Psoas muscle (tissue), 8 donors: ENCODE results near the gene ESYT1. TPM values are rescaled to one million over a fixed set of nuclear protein-coding genes. Genes with fewer than 3 reads are reported as not detected.

Experiments
- ATAC-seq, 4 donors: fragments of 200-7000 bp; cut with Tn5 transposase; one replicate each; pipeline ENCODE4 v1.9.1; 2020; ENCODE audit warnings: moderate library complexity in 3 of 4, mild to moderate bottlenecking in 2 of 4
- DNase-seq, 2 donors: peaks; one replicate each; pipeline ENCODE4 v3.0.0-alpha.2; 2020
- H3K27ac ChIP-seq: fragments of 200-600 bp; one replicate; pipeline ENCODE4 v1.8.0; 2022
- H3K27me3 ChIP-seq, 3 donors: fragments of 200-600 bp in 1 of 3; one replicate each; pipeline versions ENCODE4 v1.6.1 to v1.8.0; 2013 to 2022; ENCODE audit warnings: low read length in 2 of 3, mild to moderate bottlenecking in 2 of 3, moderate library complexity in 1 of 3; ENCODE audit not compliant: insufficient read depth in 3 of 3
- H3K36me3 ChIP-seq, 2 donors: fragments of 200-600 bp in 1 of 2; one replicate each; pipeline versions ENCODE4 v1.6.1 to v1.8.0; 2013 to 2022; ENCODE audit warnings: low read depth in 1 of 2, mild to moderate bottlenecking in 1 of 2, moderate library complexity in 1 of 2; ENCODE audit not compliant: insufficient read depth in 1 of 2
- H3K4me1 ChIP-seq: fragments of 200-600 bp; one replicate; pipeline ENCODE4 v1.8.0; 2022
- H3K4me3 ChIP-seq: fragments of 200-600 bp; one replicate; pipeline ENCODE4 v1.8.0; 2022; ENCODE audit warnings: mild to moderate bottlenecking
- H3K9me3 ChIP-seq: fragments of 200-600 bp; one replicate; pipeline ENCODE4 v1.8.0; 2022
- CTCF ChIP-seq: fragments of 200-600 bp; IDR thresholded peaks from one replicate; pipeline ENCODE4 v1.8.0; 2022; ENCODE audit warnings: antibody characterized with exemption
- WGBS, 3 donors: extraction: QIAGEN DNeasy Blood & Tissue Kit; methylation state at CpG; one replicate each; pipeline versions ENCODE4 v1.1.6 to v1.1.7; 2013; 5-methylcytosine and 5-hydroxymethylcytosine counted together
- intact Hi-C, 2 donors: fragments of 100-400 bp; cut with DNase I; formaldehyde crosslinking; loops; one replicate each; pipeline versions ENCODE4 v1.11.0 to v1.14.2; 2022
- polyA plus RNA-seq, 3 donors: library from polyadenylated mRNA; stranded (reverse); fragments of 200-250 nt; gene quantifications; one replicate each; pipeline ENCODE4 v1.2.3, GENCODE V29; 2013
- total RNA-seq, 4 donors: library from RNA; stranded (reverse); fragmentation: NEBNext Ultra II Directional in 2 of 4; extraction: Animal tissue kit (Norgen Biotek cat#: 25700) in 2 of 4; gene quantifications; one replicate each; pipeline versions ENCODE4 v1.2.1 to v1.2.4, GENCODE V29; 2021 to 2023
- donor health status: healthy with polysubstance abuse.
- donor health status: DM: no; HTN: no; CAD: no; lungs with moderate emphysema.
- donor health status: Bipolar disorder and iron deficiency.
- donor health status: healthy.
- donor health status: DM: yes; HTN: yes; CAD: no.
- donor health status: DM: no; HTN: no; CAD: no.
- donor health status: DM: no; HTN: no; CAD: no.
- donor health status: DM: yes; HTN: yes; CAD: no.

Gene ESYT1
- total and polyA plus RNA-seq, 7 donors: 20.2 to 57.4 (median 40.6) TPM

- no peak for ATAC-seq
- Histone ChIP-seq H3K9me3 (no peaks in the 10 kb centered on the region), H3K27me3 (no peaks in the 10 kb centered on the region), H3K4me1 (peaks cover 3% of the 10 kb centered on the region), H3K36me3 (peaks cover 0 to 66% of the 10 kb centered on the region in 2 donors), H3K4me3 (no peak overlapping the region), H3K27ac (no peak overlapping the region)
- TF ChIP-seq CTCF: no peak
- no peak for DNase-seq
- intact Hi-C loops: no loop called here
- WGBS, 3 donors: 76 to 89% (median 82%) methylated on average over 3 of the region's 3 CpGs
Measured at GRCh38 chr12:56145217-56145616, 17.1 kb downstream of the ESYT1 start.

- Histone ChIP-seq H3K9me3 (no peaks in the 10 kb centered on the region), H3K27ac (no peak overlapping the region), H3K36me3 (peaks cover 0 to 50% of the 10 kb centered on the region in 2 donors), H3K4me1 (peaks cover 14% of the 10 kb centered on the region), H3K4me3 (no peak overlapping the region), H3K27me3 (no peaks in the 10 kb centered on the region)
- WGBS, 3 donors: 50 to 57% (median 54%) methylated on average over 13 of the region's 13 CpGs
- no peak for TF ChIP-seq CTCF
- intact Hi-C loops: no loop called here
- ATAC-seq: peak in 1 of 4 donors; percentile 3
- no peak for DNase-seq
Measured at GRCh38 chr12:56146492-56147460, 18.7 kb downstream of the ESYT1 start.

GRCh38 chr12:56150563-56150962, 22.5 kb downstream of the ESYT1 start:
- Histone ChIP-seq H3K4me1 (peaks cover 21% of the 10 kb centered on the region), H3K27ac (peak overlapping the region; percentile 90), H3K9me3 (no peaks in the 10 kb centered on the region), H3K27me3 (no peaks in the 10 kb centered on the region), H3K4me3 (no peak overlapping the region), H3K36me3 (peaks cover 0 to 12% of the 10 kb centered on the region in 2 donors)
- intact Hi-C loops: no loop called here
- 60 to 67% (median 65%) methylated on average over 3 of the region's 3 CpGs for WGBS, 3 donors
- no peak for TF ChIP-seq CTCF
- DNase-seq (no peak), ATAC-seq (no peak)

GRCh38 chr12:56151672-56152131, 23.6 kb downstream of the ESYT1 start:
- ATAC-seq (peak; percentile 56 to 78 (median 66)), DNase-seq (peak; percentile 53 to 77)
- TF ChIP-seq CTCF: peak; percentile 35
- Histone ChIP-seq H3K27ac (peak overlapping the region; percentile 90), H3K36me3 (peaks cover 0 to 12% of the 10 kb centered on the region in 2 donors), H3K4me1 (peaks cover 21% of the 10 kb centered on the region), H3K9me3 (no peaks in the 10 kb centered on the region), H3K4me3 (peak overlapping the region; percentile 75), H3K27me3 (no peaks in the 10 kb centered on the region)
- 5 to 8% (median 8%) methylated on average over 12 of the region's 12 CpGs for WGBS, 3 donors
- intact Hi-C loops: loop anchor here in 1 of 2 donors (2.0 kb wide), 1 partner anchor 37 kb away; the partner anchor contains the start of gene SMARCC2
